Measurements from ENCODE around the gene SCN11A.

Gene SCN11A

DNA sequence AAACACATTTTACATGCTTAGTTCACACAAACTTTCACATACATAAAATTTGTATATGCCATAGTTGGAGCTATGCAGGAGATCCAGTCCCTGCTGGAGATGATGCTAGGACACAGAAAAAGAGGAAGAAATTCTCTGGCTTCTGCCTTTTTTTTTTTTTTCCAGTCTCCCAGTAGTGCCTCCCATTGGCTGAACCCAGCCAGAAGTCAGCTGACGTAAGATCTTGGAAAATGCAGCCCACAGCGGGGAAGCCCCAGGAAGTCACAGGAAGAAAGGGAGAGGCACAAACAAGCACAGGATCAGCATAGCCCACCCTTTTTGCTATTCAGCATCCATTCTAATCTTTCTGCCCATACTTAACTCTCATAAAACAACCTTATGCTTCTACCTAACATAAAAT, 38.5 kb downstream of the SCN11A start:
- no peak for DNase-seq (ENCODE audit: low spot score)
- no peaks in the 10 kb centered on the region for H3K9me3 ChIP-seq (ENCODE audit: severe bottlenecking)
- ATAC-seq (ENCODE audit: low read depth) = no peak
- TF ChIP-seq, protein P1, sequence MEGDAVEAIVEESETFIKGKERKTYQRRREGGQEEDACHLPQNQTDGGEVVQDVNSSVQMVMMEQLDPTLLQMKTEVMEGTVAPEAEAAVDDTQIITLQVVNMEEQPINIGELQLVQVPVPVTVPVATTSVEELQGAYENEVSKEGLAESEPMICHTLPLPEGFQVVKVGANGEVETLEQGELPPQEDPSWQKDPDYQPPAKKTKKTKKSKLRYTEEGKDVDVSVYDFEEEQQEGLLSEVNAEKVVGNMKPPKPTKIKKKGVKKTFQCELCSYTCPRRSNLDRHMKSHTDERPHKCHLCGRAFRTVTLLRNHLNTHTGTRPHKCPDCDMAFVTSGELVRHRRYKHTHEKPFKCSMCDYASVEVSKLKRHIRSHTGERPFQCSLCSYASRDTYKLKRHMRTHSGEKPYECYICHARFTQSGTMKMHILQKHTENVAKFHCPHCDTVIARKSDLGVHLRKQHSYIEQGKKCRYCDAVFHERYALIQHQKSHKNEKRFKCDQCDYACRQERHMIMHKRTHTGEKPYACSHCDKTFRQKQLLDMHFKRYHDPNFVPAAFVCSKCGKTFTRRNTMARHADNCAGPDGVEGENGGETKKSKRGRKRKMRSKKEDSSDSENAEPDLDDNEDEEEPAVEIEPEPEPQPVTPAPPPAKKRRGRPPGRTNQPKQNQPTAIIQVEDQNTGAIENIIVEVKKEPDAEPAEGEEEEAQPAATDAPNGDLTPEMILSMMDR (IDR thresholded peaks at IDR 0.05; ENCODE audit: poor library complexity, severe bottlenecking) = no peak
- H3K36me3 ChIP-seq (ENCODE audit: low read depth) = no peaks in the 10 kb centered on the region
- H3K27me3 ChIP-seq (ENCODE audit: insufficient read depth, poor library complexity, severe bottlenecking) = no peaks in the 10 kb centered on the region
- H3K4me1 ChIP-seq (ENCODE audit: insufficient read depth, poor library complexity, severe bottlenecking) = peaks cover 2% of the 10 kb centered on the region
- H3K27ac ChIP-seq (ENCODE audit: poor library complexity, severe bottlenecking) = no peak overlapping the region
- H3K4me3 ChIP-seq (ENCODE audit: severe bottlenecking) = no peak overlapping the region

DNA sequence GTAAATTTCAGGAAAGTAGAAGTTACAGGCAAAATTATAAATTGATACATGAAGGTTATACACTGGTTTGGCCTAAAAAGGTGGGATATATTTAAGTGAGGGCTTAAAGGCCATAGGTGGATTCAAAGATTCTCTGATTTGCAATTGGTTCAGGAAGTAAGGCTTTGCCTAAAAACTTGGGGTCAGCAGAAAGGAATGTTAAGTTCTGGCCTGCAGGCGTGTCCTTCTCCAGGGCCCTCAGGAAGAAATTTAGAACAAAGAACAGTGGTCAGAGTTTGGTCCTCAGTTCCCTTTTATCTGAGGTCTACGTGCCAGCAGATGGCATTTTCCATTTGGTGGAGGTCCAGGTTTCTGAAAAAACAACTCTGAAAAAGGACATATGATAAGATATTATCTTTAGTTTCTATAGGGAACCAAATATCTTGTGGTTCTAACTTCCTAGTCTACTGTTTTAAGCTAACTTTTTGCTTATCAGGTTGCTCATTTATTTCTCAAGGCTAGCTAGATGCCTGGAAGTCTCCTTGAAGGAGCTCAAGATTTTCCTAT, 40.5 kb downstream of the SCN11A start:
- no peaks in the 10 kb centered on the region for H3K36me3 ChIP-seq (ENCODE audit: low read depth)
- H3K9me3 ChIP-seq (ENCODE audit: severe bottlenecking) = no peaks in the 10 kb centered on the region
- TF ChIP-seq, protein P1 (IDR thresholded peaks at IDR 0.05; ENCODE audit: poor library complexity, severe bottlenecking) = no peak
- no peak for DNase-seq (ENCODE audit: low spot score)
- no peak for ATAC-seq (ENCODE audit: low read depth)
- H3K27me3 ChIP-seq (ENCODE audit: insufficient read depth, poor library complexity, severe bottlenecking) = no peaks in the 10 kb centered on the region
- H3K27ac ChIP-seq (ENCODE audit: poor library complexity, severe bottlenecking) = no peak overlapping the region
- H3K4me3 ChIP-seq (ENCODE audit: severe bottlenecking) = no peak overlapping the region
- peaks cover 2% of the 10 kb centered on the region for H3K4me1 ChIP-seq (ENCODE audit: insufficient read depth, poor library complexity, severe bottlenecking)

DNA sequence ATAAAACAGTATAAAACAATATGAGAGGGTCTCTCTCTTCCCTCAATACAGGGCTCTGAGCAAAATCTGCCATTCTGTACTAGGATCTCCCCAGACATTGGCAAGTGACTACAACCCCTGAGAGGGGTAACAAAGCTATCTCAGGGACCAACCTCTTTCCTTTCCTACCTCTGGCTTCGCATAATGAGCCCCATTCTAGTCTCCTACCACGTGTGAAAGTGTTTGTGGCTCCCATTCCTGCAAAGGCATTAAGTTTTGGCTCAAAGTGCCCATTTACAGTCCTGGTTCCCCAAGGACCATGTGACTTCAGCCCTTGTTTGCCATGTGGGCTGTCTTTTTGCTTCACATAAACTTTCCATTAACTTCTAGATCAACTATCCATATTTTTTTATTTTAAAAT, 46.4 kb downstream of the SCN11A start:
- Histone ChIP-seq H3K27ac (ENCODE audit: poor library complexity, severe bottlenecking) (no peak overlapping the region), H3K36me3 (ENCODE audit: low read depth) (no peaks in the 10 kb centered on the region), H3K9me3 (ENCODE audit: severe bottlenecking) (no peaks in the 10 kb centered on the region), H3K4me3 (ENCODE audit: severe bottlenecking) (no peak overlapping the region), H3K4me1 (ENCODE audit: insufficient read depth, poor library complexity, severe bottlenecking) (no peaks in the 10 kb centered on the region), H3K27me3 (ENCODE audit: insufficient read depth, poor library complexity, severe bottlenecking) (no peaks in the 10 kb centered on the region)
- no peak for ATAC-seq (ENCODE audit: low read depth)
- no peak for DNase-seq (ENCODE audit: low spot score)
- TF ChIP-seq, protein P1 (IDR thresholded peaks at IDR 0.05; ENCODE audit: poor library complexity, severe bottlenecking) = no peak
